Measurements from ENCODE around the gene PUSL1.
A peak's percentile ranks its signal among the peaks of the same experiment; 100 is the strongest.

The PUSL1 gene

DNA sequence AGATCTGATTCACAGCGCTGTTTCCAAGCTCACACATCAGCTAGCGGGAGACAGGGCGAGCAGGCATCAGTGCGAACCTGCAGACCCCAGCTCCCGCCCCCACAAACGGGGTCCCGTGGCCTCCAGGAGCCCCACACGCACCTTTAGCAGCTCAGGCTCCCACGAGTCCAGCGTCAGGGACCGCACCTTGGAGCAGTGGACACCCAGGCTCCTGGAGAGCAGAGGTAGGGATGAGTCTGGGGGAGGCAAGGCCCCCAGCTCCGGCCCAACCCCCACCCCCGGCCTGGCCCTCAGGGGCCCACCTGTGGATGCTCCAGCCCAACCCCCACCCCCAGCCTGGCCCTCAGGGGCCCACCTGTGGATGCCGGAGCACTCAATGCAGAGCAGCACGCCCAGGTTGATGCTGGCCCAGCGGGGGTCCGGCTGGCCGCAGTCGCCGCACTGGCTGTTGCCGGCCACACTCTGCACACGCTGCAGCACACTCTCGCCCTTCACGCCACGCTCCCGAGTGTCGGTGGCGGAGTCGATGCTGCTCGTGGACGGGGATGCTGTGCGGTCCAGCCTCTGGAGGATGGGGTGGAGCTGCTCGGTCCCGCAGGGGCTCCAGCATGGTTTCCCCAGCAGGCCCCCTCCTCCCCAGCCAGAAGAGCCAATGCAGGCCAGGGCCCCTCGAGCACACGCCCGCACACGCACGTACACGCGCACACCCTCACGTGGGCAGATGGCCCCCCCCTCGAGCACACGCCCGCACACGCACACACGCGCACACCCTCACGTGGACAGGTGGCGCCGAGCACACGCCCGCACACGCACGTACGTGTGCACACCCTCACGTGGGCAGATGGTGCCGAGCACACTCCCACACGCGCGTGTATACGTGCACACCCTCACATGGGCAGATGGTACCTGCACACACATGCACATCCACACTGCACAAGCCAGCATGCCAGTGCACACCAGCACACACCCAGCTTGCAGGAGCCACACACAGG, 12.0 kb upstream of the PUSL1 start:
- DNase-seq = no peak

DNA sequence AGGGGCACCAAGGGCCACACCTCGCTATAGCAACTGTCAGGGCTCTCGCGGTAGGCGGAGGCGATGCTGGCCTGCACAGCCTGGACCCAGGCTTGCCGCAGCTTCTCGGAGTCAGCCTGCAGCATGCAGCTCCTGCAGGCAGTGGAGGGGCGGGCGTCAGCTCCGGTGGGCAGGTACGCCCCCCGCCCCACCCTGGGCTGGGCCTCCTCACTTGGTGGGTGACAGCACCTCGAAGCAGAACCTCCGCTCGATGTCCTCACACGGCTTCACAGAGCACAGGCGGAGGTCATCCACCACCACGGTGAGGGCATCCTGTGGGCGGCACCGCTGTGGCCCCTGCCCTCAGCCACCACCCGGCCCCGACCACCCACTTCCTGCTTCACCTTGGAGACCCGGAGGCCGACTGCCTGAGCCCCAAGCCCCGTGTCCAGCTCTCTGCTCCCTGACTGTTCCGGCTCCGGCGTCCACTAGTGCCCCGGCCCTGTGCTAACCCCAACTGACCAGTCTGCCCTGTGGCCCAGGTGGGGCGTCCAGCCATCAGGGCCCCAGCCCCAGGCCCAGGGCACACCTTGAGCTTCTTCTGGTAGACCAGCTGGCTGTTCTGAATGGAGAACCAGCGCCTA, 10.5 kb upstream of the PUSL1 start:
- DNase-seq = no peak

DNA sequence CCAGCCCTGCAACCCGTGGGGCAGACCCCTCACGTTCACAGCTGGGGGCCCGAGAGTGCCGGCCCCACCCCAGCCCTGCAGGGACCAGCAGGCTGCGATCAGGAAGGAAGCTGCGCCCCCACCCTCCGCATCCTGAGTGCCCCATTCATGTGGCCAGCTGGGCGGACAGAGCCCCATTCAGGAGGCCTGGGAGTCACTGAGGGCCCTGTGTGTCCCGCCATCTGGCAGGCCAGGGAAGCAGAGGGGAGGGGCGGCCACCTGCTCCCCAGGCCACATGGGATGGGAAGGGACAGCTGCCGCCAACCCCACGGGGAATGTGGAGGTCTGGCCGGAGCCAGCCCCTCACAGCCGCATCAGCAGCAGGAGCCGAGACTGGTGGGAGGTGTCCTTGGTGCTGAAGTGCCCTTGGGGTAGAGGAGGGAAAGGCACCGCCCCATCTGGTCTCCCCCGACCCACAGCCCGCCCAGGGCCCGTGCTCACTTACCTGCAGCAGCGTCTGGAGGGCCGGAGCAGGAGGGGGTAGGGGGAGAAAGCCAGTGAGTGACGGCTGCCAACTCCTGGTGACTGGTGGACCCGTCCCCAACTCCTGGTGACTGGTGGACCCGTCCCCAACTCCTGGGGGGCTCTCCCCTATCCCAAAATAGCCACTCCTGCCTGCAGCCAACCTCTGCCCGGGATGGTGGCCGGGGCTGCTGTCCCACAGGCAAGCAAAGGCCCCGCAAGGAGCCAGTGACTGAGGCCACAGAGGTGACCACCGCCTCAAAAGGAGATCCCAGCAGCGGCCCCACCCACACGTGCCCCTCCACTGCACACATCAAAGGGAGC, 9.3 kb upstream of the PUSL1 start:
- no peak for DNase-seq

DNA sequence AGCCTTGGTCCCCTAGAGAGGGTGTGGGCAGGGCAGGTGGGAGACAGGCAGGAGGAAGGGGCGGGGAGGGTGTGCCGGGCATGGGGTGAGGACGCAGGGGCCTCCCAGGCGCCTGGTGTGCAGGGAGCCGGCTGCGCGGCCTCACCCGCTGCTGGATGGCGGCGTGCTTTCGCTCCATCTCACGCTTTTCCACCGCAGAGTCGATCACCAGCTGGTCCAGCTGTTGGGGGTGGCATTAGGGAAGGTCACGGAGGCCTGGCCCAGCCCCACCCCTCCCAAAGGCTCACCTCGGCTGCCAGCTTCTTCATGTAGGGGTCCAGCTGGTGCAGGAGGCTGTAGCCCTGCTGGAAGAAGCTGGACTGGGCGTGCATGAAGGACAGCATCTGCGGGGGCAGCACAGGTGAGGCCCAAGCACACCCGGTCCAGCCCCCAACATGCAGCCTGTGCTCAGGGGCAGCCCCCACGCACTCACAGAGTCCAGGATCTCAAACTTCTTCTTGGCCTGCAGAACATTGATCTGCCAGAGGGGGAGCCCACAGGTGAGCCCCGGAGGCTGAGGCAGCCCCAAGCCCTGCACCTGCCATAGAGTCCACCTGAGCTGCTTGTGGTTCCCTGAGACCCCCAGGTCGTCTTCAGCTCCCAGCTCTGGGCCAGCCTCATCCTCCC, 8.6 kb upstream of the PUSL1 start:
- peak; percentile 37 for DNase-seq

DNA sequence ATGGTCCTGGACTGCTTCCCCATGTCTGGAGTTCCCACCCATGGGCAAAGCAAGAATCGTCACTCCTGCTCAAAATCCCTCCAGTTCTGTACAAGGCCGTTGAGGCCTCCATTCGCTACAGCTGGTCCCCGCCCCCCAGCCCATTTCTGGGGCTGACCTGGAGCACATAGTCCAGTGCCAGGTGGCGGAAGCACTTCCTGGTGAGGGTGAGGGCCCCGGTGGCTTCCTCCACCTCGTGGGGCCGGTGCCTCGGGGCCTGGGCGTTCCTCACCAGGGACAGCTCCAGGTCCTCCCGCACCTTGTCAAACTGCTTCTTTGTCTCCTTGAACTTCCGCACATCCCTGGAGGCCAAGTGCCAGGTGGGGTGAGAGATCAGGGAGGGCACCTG, 8.1 kb upstream of the PUSL1 start:
- no peak for DNase-seq

DNA sequence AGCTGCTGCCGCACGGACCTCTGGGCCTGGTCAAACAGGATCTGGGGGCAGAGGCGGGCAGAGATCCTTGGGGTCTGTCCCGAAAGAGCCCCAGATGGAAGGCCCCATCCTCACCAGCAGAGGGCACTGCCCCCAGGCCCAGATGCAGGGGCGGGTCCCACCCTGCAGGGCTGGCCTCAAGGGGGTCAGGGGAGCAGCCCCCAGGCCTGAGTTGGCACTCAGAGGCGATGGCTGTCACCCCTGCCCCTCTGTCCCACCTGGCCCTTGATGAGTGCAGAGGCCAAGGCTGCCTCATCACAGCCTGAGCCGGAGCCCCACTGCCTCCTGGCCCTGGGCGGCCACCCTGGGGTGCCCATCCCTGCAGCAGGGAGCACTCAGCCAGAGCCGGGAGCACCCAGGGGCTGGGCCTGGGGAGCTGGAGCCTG, 6.4 kb upstream of the PUSL1 start:
- peak; percentile 25 for DNase-seq

DNA sequence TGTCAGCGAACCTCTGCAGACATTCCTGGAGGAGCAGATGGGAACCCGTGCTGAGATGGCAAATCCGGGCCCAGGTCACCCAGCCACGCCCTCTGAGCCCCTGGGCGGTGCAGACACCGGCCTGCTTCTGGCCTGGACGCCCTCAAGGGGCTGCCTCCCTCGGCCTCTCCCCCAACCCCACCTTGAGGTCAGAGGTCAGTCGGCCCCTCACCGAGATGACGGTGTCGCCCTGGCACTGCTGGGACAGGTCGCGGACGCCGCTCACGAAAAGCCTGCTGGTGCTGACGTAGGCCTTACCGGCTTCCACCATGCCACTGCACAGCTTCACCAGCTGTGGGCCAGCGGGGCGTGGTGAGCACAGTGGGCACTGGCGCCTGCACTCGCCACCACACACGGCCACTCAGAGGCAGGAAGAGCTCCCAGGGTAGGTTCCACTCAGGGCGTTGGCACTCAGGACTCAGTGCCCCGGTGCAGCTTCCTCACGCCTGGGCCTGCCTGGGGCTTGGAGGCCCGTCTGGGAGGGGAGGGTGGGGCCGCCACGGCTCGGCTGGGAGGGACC, 5.4 kb upstream of the PUSL1 start:
- no peak for DNase-seq

DNA sequence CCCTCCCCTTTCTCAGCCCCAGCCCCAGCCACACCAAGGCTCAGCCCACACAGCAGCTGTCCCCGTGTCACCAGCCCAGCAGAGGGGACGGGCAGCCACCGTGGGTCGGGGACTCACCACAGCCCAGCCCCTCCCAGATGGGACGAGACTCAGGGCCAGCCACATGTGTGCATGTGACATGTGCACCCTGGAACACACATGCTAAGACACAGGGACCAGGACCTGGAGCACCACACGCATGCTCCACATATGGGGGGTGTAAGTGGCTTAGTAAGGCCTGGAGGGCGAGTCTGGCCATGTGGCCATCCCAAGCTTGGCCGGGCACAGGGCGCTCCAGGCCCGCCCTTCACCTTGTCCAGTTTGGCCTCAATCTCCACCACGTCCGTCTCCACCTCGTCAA, 4.7 kb upstream of the PUSL1 start:
- DNase-seq = no peak

DNA sequence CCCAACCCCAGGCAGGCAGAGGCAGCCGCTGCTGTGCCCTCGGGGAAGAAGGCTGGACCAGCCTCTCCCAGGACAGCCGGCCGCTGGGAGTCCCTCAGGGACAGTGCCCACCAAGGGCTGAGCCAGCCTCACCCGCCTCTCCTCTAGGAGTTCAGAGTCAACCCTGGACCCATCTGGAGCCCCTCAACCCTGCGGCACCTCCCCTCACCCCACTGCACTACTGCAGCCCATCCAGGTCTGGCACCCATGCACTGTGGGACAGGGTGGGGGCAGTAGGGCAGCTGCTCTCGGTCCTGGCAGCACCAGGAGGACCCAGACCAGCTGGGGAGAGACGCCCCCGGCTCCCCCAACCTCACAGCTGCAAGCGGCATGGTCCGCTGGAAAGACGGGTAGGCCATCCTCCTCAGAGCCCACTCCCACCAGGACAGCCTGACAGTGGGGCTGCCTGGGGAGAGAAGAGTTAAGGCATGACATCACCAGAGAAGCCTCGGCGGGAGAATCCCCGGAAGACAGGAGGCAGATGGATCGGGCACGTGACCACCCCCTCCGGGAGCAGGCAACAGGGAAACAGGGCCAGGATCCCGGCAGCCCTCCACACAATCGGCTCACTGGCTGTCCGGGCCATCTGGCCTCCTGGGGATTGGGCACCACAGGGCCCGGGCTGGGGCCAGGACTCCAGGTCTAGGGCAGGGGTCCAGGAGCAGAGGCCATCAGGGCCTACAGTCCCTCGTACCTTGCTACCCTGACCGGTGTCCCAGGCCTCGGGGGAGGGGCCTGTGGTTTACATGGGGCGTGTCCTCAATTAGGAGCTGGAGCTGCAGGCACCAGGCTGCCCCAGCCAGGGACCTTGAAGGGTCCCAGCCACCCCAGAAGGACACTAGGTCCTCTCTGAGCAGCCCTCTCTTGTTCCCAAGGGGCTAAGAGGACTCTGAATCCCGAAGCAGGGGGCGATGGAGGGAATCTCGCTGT, 3.8 kb upstream of the PUSL1 start:
- no peak for DNase-seq

DNA sequence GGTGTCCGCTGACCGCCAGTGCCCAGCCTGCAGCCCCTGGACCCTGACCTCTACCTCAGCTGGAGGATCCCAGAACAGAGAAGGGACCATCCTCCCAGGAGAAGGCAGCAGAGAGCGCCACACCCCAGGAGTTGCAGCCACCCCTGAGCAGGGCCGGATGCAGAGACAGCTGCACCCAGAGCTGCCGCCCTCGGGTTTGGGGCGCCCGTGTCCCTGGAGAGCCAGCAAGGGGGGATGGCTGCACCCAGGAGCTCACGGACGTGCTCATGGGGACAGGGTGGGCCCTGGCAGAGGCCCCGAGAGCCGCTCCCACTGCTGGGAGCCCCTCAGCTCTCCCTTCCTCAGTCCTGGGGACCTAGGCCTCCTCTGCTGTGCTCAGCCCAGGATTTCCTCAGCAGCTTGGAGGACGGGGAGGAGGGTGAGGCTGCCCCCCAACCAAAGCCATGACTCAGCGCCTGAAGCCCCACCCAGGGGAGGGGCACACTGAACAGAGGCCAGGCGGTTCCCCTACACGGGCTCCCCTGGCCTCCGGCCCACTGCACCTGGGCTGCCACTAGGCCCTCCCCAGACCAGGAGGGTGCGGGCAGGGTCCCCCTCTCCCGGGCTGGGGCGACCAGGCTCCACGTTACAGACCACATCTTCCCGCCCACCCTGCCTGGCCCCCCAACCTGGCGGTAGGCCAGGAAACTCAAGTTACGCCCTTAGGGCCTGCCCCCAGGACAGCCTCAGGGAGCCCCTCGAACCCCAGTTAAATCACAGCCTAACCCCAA, 2.9 kb upstream of the PUSL1 start:
- DNase-seq = peak; percentile 67

DNA sequence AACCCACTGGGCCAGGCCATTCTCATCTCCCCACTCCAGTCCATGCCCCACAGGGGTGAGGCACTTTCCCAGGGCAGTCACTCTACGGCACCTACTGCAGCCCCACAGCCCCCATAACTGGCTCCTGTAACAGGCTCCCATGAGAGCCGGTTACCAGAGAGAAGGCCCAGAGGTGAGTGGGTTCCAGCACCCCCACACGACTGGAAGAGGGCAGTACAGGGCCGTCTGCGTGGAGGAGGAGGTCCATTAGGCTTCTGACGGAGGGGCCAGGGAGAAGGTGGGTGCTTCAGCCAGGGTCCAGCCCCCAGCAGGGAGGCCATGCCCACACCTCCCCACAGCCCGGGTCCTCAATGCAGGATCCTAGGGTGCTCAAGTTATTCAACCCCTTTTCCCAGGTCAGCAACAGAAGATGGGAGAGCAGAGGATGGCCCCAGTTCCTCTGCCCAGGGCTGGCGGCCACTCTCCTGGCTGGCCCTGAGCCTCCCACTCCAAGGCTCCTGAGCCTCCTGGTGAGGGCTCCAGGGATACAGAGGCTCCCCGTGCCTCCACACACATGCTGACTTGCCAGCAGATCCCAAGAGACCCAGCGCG, 2.2 kb upstream of the PUSL1 start:
- DNase-seq = peak; percentile 36

DNA sequence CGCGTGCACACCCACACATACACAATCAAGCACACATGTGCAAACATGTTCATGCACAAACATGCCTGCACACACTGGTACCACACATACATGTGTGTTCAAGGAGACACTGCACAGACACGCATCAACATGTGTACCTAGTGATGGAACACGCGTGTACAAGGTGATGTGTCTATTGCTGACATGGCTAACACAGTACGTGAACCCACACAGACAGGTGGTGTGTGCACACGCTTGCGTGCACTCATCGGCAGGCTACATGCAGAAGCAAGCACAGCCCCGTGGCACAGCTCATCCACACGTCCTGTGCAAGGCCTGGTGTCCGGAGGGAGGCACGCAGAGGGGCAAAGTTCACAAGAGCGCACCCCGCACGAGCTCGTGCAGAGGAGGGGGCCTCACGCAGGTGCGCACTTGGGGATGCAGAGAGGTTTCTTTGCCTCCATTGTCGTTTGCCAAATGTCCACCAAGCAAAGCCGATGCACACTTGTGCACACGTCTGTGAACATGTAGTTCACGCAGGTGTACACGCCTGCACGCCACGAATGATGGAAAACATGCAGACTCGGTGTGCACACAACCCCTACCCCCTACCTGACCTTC, 1.6 kb upstream of the PUSL1 start:
- DNase-seq = no peak

DNA sequence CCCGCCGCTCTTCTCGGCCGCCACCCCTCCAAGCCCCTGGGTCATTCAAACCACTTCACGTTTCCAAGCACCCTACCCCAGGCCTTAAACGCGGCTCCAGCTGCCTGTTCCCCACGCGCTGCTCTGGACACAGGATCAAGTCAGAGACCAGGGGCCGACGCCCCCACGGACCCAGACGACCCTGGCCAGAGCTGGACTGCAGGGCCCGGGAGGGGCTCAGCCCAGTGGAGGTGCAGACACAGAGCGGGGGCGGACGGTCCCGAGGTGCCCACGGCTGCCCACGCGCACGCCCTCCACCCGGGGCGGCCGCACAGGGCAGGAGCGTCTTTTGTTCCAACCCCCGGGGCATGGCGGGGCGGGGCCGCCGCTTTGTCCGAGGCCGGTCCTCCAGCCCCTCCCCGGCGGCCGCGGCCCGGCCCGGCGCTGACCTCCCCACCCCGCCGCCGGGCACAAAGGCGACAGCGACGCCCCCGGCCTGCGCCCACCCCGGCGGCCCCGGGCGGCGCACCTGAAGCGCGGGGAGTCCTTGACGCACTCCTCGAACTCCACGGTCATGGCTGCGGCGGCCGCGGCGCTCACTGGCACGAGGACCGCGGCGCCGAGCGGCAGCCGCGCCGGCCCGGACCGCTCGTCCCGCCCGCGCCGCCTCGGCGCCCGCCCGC, 1.0 kb upstream of the PUSL1 start:
- DNase-seq = no peak

DNA sequence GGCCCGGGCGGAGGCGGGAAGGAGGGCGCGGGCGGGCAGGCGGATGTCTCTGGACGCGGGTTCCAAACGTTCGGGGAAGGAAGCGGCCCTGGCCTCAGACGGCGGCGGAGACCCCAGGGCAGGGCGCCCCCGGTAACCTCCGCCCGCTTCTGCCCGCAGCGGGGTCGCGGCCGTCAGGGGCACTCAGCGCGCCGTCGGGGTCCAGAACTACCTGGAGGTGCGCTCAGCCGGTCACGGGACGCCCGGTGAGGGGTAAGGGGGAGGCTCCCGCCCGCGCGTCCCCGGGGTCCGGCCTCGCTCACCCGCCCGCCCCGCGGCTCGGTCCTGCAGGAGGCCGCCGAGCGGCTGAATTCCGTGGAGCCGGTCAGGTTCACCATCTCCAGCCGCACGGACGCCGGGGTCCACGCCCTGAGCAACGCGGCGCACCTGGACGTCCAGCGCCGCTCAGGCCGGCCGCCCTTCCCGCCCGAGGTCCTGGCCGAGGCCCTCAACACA, 406 bp downstream of the PUSL1 start:
- no peak for DNase-seq

DNA sequence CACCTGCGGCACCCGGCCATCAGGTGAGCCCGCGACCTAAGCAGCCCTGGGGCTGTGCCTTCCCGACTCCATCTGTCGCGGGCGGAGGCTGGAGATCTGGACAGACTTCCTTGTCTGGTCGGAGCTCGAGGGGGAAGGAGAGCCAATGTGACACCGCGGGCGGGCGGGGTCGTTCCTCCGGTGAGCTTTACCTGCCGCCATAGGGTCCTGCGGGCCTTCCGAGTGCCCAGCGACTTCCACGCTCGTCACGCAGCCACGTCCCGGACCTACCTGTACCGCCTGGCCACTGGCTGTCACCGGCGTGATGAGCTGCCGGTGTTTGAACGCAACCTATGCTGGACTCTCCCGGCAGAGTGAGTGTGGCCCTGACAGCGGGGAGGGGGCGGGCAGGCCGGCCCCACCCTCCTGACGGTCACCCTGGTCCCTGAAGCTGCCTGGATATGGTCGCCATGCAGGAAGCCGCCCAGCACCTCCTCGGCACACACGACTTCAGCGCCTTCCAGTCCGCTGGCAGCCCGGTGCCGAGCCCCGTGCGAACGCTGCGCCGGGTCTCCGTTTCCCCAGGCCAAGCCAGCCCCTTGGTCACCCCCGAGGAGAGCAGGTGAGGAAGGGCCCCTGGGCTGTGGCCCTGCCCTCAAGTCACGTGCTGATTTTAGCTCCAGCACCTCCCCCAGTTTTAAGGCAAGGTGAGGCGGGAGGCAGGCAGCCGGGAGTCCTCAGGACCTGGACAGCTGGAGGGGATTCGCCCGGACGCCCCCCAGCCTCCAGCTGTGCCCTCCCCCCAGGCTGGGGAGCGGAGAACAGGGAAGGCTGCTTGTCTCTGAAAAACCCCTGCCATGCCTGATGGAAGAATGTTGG, 1.1 kb downstream of the PUSL1 start:
- peak; percentile 32 for DNase-seq

DNA sequence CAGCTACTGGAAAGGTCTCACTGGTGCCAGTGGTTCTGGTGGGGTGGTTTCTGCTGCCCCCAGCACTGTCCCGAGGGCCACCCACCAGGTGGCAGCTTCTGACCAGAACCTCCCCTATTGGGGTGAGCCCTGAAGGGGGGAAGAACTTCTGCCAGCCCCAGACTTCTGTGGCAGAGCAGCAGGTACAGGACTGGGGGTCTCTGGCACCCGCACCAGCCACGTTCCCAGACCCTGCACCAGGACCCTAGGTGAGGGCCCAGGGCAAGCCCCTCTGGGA, 1.6 kb downstream of the PUSL1 start:
- no peak for DNase-seq

DNA sequence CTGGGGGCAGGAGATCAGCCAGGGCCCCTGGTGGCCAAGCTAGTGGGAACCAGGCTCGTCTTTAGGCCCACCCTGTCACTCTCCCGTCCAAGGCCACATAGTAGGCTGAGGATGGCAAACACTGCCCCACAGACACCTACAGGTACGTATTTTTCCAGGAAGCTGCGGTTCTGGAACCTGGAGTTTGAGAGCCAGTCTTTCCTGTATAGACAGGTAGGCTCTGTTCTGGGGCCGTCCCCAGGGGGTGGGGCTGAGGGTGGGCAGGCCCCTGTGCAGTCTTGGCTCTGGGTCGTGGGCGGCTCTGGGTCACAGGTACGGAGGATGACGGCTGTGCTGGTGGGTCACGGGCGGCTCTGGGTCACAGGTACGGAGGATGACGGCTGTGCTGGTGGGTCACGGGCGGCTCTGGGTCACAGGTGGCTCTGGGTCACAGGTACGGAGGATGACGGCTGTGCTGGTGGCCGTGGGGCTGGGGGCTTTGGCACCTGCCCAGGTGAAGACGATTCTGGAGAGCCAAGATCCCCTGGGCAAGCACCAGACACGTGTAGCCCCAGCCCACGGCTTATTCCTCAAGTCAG, 2.2 kb downstream of the PUSL1 start:
- DNase-seq = no peak

All from activated CD4-positive, alpha-beta T cell treated with anti-CD3 and anti-CD28 coated beads, Interleukin-2, Interleukin-6, amounts not matched to agents 100 ng/mL and 50 ng/mL, durations not matched to agents 16 hours and 8 hours (primary cell).